ENCODE measurements around the gene SPECC1. TPM values are rescaled to one million over a fixed set of nuclear protein-coding genes. Genes with fewer than 3 reads are reported as not detected.
"Not testable (repeated sequence)": the region's sequence is repeated elsewhere in the genome, so short reads cannot be mapped to it uniquely, and the experiment has no call there.

The SPECC1 gene
- total RNA-seq, 6 donors from 2014 or later, result 21.8 to 65.0 (median 33.9) TPM

- 3 to 5% methylated on average over 23 to 39 of the region's 72 CpGs for WGBS, 2 donors
- TF ChIP-seq POLR2A (IDR thresholded peaks at IDR 0.05), result no peak
- no peak for TF ChIP-seq EP300 (IDR thresholded peaks at IDR 0.05)
- no peak for TF ChIP-seq POLR2AphosphoS5 (IDR thresholded peaks at IDR 0.05)
- TF ChIP-seq CTCF (IDR thresholded peaks at IDR 0.05), result no peak
- DNase-seq (peak; percentile 57 to 91), ATAC-seq (ENCODE audit: low FRiP score in 2 of 2) (peak; percentile 45 to 75)
- Histone ChIP-seq H3K27me3 (peaks cover 0 to 5% (median 0%) of the 10 kb centered on the region in 4 donors), H3K9me3 (no peaks in the 10 kb centered on the region), H3K27ac (peak overlapping the region; percentile 52 to 82 (median 73)), H3K36me3 (no peaks in the 10 kb centered on the region), H3K4me1 (peaks cover 14 to 24% (median 15%) of the 10 kb centered on the region in 4 donors), H3K4me3 (peak overlapping the region; percentile 49 to 75 (median 66))
Measured at GRCh38 chr17:20156196-20157000, 147.2 kb downstream of the SPECC1 start.

- DNase-seq (peak in 1 of 2 donors; percentile 57), ATAC-seq (ENCODE audit: low FRiP score in 2 of 2) (no peak)
- no peaks in the 10 kb centered on the region for H3K9me3 ChIP-seq
- 51 to 53% methylated on average over 8 to 12 of the region's 12 CpGs for WGBS, 2 donors
- TF ChIP-seq EP300 (IDR thresholded peaks at IDR 0.05), result no peak
- TF ChIP-seq POLR2AphosphoS5 (IDR thresholded peaks at IDR 0.05), result no peak
- no peak for TF ChIP-seq POLR2A (IDR thresholded peaks at IDR 0.05)
- TF ChIP-seq CTCF (IDR thresholded peaks at IDR 0.05), result no peak
- no peaks in the 10 kb centered on the region for H3K36me3 ChIP-seq
- H3K27me3 ChIP-seq, result peaks cover 0 to 5% (median 0%) of the 10 kb centered on the region in 4 donors
- H3K27ac ChIP-seq, result peak overlapping the region in 3 of 4 donors; percentile 72 to 82 (median 74)
- peaks cover 14 to 24% (median 15%) of the 10 kb centered on the region in 4 donors for H3K4me1 ChIP-seq
- peak overlapping the region in 3 of 4 donors; percentile 64 to 75 (median 69) for H3K4me3 ChIP-seq
Measured at GRCh38 chr17:20157001-20157310, 147.8 kb downstream of the SPECC1 start.

GRCh38 chr17:20158580-20158979 is 149.4 kb downstream of the SPECC1 start:
- H3K4me1 ChIP-seq, result peaks cover 14 to 24% (median 15%) of the 10 kb centered on the region in 4 donors
- ATAC-seq (ENCODE audit: low FRiP score in 2 of 2) (no peak), DNase-seq (no peak)
- WGBS, 2 donors, result 88% methylated on average over 5 of the region's 5 CpGs
- no peaks in the 10 kb centered on the region for H3K36me3 ChIP-seq
- H3K4me3 ChIP-seq, result no peak overlapping the region
- H3K9me3 ChIP-seq, result no peaks in the 10 kb centered on the region
- TF ChIP-seq EP300 (IDR thresholded peaks at IDR 0.05) (no peak), CTCF (IDR thresholded peaks at IDR 0.05) (no peak), POLR2AphosphoS5 (IDR thresholded peaks at IDR 0.05) (no peak), POLR2A (IDR thresholded peaks at IDR 0.05) (no peak)
- H3K27me3 ChIP-seq, result peaks cover 0 to 5% (median 0%) of the 10 kb centered on the region in 4 donors
- H3K27ac ChIP-seq, result no peak overlapping the region

GRCh38 chr17:20159406-20160069 is 150.4 kb downstream of the SPECC1 start:
- 86 to 87% methylated on average over 4 of the region's 4 CpGs for WGBS, 2 donors
- no peak overlapping the region for H3K4me3 ChIP-seq
- no peak overlapping the region for H3K27ac ChIP-seq
- H3K27me3 ChIP-seq, result peaks cover 0 to 5% (median 0%) of the 10 kb centered on the region in 4 donors
- peaks cover 14 to 24% (median 15%) of the 10 kb centered on the region in 4 donors for H3K4me1 ChIP-seq
- ATAC-seq (ENCODE audit: low FRiP score in 2 of 2) (no peak), DNase-seq (no peak)
- no peaks in the 10 kb centered on the region for H3K36me3 ChIP-seq
- no peaks in the 10 kb centered on the region for H3K9me3 ChIP-seq
- no peak for TF ChIP-seq EP300 (IDR thresholded peaks at IDR 0.05)
- no peak for TF ChIP-seq POLR2A (IDR thresholded peaks at IDR 0.05)
- TF ChIP-seq POLR2AphosphoS5 (IDR thresholded peaks at IDR 0.05), result no peak
- TF ChIP-seq CTCF (IDR thresholded peaks at IDR 0.05), result no peak

GRCh38 chr17:20165516-20165915 is 156.4 kb downstream of the SPECC1 start:
- not testable (repeated sequence) for H3K4me1 ChIP-seq; DNase-seq; ATAC-seq (ENCODE audit: low FRiP score in 2 of 2); H3K36me3 ChIP-seq; H3K27ac ChIP-seq; H3K4me3 ChIP-seq; H3K27me3 ChIP-seq; H3K9me3 ChIP-seq
- WGBS, 2 donors, result 87 to 88% methylated on average over 4 of the region's 4 CpGs
